MM.1S (cell line): ENCODE data around the gene HDLBP.

Experiments
- EZH2 ChIP-seq: fragments of 300-600 bp; sonication (generic); optimal IDR thresholded peaks from 2 replicates; pipeline ENCODE3; 2017; ENCODE audit warnings: low read depth, mild to moderate bottlenecking, antibody characterized with exemption, low read length, mixed read lengths
- EZH2phosphoT487 ChIP-seq: fragments of 300-600 bp; sonication (generic); IDR thresholded peaks from 2 replicates; pipeline ENCODE4 v1.6.1; 2018; ENCODE audit warnings: antibody characterized with exemption, low read length
- TF ChIP-seq, protein P1 (sequence below): fragments of 300-600 bp; sonication (generic); IDR thresholded peaks from 2 replicates; pipeline ENCODE4 v1.5.1; 2016; ENCODE audit warnings: antibody characterized with exemption, low read length, mixed read lengths

DNA sequence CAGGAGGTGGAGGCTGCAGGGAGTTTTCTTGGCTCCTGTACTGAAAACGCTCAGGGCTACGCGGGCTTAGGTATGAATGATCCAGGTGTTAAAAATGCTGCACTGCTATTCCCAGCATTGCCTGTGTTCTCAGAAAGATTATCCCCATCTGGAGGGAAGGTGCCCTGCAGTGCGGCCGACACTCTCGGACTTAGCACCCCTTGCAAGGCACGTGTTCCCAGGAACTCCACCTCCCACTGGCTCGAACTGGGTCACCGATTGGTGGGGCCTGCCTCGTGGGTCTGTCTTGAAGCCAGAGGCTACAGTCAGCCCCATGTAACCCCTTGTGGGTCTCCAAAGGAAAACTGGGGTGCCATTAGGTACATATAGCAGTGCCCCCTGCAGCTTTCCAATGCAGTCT is 101.3 kb downstream of the HDLBP start:
- TF ChIP-seq, protein P1, sequence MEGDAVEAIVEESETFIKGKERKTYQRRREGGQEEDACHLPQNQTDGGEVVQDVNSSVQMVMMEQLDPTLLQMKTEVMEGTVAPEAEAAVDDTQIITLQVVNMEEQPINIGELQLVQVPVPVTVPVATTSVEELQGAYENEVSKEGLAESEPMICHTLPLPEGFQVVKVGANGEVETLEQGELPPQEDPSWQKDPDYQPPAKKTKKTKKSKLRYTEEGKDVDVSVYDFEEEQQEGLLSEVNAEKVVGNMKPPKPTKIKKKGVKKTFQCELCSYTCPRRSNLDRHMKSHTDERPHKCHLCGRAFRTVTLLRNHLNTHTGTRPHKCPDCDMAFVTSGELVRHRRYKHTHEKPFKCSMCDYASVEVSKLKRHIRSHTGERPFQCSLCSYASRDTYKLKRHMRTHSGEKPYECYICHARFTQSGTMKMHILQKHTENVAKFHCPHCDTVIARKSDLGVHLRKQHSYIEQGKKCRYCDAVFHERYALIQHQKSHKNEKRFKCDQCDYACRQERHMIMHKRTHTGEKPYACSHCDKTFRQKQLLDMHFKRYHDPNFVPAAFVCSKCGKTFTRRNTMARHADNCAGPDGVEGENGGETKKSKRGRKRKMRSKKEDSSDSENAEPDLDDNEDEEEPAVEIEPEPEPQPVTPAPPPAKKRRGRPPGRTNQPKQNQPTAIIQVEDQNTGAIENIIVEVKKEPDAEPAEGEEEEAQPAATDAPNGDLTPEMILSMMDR: no peak
- TF ChIP-seq EZH2 (no peak), EZH2phosphoT487 (no peak)
